ENCODE results near the gene MFAP2.

Gene MFAP2

GRCh38 chr1:16998589-16998988 lies 18.2 kb upstream of the MFAP2 start:
- no peak for TF ChIP-seq CTCF (IDR thresholded peaks at IDR 0.05)
- intact Hi-C loops (cut with DNase I; ENCODE audit: low total_unique reads), result no loop called here
- no peak overlapping the region for H3K4me3 ChIP-seq
- peaks cover 64 to 97% (median 75%) of the 10 kb centered on the region in 3 donors for H3K36me3 ChIP-seq
- no peak overlapping the region for H3K27ac ChIP-seq
- H3K27me3 ChIP-seq, result no peaks in the 10 kb centered on the region
- DNase-seq, result no peak
- no peaks in the 10 kb centered on the region for H3K4me1 ChIP-seq
- H3K9me3 ChIP-seq, result no peaks in the 10 kb centered on the region

- Histone ChIP-seq H3K4me1 (no peaks in the 10 kb centered on the region), H3K9me3 (no peaks in the 10 kb centered on the region), H3K4me3 (no peak overlapping the region), H3K27ac (no peak overlapping the region), H3K27me3 (no peaks in the 10 kb centered on the region), H3K36me3 (peaks cover 50 to 90% (median 66%) of the 10 kb centered on the region in 3 donors)
- intact Hi-C loops (cut with DNase I; ENCODE audit: low total_unique reads), result no loop called here
- no peak for TF ChIP-seq CTCF (IDR thresholded peaks at IDR 0.05)
- no peak for DNase-seq
Observed at GRCh38 chr1:16996845-16997244, 16.4 kb upstream of the MFAP2 start.

- H3K36me3 ChIP-seq, result peaks cover 43 to 91% (median 69%) of the 10 kb centered on the region in 3 donors
- H3K4me3 ChIP-seq, result no peak overlapping the region
- no peaks in the 10 kb centered on the region for H3K27me3 ChIP-seq
- no peak overlapping the region for H3K27ac ChIP-seq
- TF ChIP-seq CTCF (IDR thresholded peaks at IDR 0.05), result no peak
- no peaks in the 10 kb centered on the region for H3K4me1 ChIP-seq
- no peaks in the 10 kb centered on the region for H3K9me3 ChIP-seq
- intact Hi-C loops (cut with DNase I; ENCODE audit: low total_unique reads), result no loop called here
- no peak for DNase-seq
Observed at GRCh38 chr1:16993521-16994038, 13.2 kb upstream of the MFAP2 start.

DNA sequence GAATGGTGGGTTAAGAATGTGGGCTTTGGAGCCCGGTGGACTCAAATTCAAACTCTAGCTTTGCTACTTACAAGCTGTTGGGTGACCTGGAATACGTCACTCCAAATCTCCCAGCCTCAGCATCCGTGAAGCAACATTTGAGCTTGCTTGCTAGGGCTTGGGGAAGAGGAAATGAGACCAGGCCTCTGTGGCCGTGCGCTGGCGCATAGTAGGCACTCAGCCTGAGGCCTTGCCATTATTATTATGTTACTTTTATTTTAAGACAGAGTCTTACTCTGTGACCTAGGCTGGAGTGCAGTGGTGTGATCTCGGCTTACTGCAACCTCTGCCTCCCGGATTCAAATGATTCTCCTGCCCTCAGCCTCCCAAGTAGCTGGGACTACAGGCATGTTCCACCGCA lies 12.3 kb upstream of the MFAP2 start:
- intact Hi-C loops (cut with DNase I; ENCODE audit: low total_unique reads), result no loop called here
- no peak for DNase-seq
- no peak overlapping the region for H3K4me3 ChIP-seq
- no peaks in the 10 kb centered on the region for H3K27me3 ChIP-seq
- no peaks in the 10 kb centered on the region for H3K9me3 ChIP-seq
- H3K27ac ChIP-seq, result no peak overlapping the region
- TF ChIP-seq CTCF (IDR thresholded peaks at IDR 0.05), result no peak
- peaks cover 43 to 91% (median 66%) of the 10 kb centered on the region in 3 donors for H3K36me3 ChIP-seq
- H3K4me1 ChIP-seq, result no peaks in the 10 kb centered on the region

DNA sequence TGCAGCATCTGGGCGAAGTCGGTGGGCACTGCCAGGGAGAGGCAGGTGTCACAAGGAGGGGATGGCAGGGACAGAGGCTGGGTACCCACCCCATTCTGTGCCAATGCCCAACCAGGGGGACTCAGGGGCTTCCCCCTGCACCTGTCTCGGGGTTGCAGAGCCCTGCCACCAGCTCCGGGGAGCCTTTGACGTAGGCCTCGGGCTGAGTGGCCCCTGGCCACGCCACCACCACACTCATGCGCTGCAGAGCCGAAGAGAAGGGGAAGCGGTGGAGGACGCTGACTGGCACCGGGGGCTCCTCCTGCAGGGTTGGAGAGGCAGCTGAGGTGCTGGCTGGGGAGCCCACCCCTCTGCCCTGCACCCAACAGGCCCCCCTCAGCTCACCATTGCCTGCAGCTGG lies 11.7 kb upstream of the MFAP2 start:
- no peaks in the 10 kb centered on the region for H3K9me3 ChIP-seq
- H3K36me3 ChIP-seq, result peaks cover 42 to 91% (median 66%) of the 10 kb centered on the region in 3 donors
- TF ChIP-seq CTCF (IDR thresholded peaks at IDR 0.05), result no peak
- no peak overlapping the region for H3K4me3 ChIP-seq
- DNase-seq, result no peak
- no peaks in the 10 kb centered on the region for H3K4me1 ChIP-seq
- intact Hi-C loops (cut with DNase I; ENCODE audit: low total_unique reads), result no loop called here
- H3K27me3 ChIP-seq, result no peaks in the 10 kb centered on the region
- H3K27ac ChIP-seq, result no peak overlapping the region

DNA sequence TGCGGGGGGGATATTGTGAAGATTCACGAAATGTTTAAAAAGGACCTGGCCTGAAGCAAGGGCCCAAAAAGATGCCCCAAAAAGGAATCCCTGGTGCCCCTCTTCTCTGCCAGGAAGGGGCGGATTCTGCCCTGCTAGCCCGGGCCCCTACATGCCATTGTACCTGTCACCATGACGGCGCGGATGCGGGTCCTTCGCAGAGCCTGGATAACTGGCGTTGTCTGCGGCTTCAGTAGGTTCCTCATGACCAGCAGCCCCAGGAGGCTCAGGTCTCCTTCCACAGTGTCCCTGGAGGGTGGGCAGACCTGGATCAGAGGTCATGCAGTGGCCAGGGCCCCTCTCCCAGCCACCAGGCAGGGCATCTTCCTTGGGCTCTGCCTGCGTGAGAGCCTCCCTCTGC lies 11.2 kb upstream of the MFAP2 start:
- Histone ChIP-seq H3K27ac (no peak overlapping the region), H3K36me3 (peaks cover 38 to 91% (median 66%) of the 10 kb centered on the region in 3 donors), H3K4me1 (no peaks in the 10 kb centered on the region), H3K9me3 (no peaks in the 10 kb centered on the region), H3K27me3 (no peaks in the 10 kb centered on the region), H3K4me3 (no peak overlapping the region)
- no peak for TF ChIP-seq CTCF (IDR thresholded peaks at IDR 0.05)
- intact Hi-C loops (cut with DNase I; ENCODE audit: low total_unique reads), result no loop called here
- DNase-seq, result no peak

Data from tibial artery (tissue), 4 donors.